ENCODE data around the gene OSM.

DNA sequence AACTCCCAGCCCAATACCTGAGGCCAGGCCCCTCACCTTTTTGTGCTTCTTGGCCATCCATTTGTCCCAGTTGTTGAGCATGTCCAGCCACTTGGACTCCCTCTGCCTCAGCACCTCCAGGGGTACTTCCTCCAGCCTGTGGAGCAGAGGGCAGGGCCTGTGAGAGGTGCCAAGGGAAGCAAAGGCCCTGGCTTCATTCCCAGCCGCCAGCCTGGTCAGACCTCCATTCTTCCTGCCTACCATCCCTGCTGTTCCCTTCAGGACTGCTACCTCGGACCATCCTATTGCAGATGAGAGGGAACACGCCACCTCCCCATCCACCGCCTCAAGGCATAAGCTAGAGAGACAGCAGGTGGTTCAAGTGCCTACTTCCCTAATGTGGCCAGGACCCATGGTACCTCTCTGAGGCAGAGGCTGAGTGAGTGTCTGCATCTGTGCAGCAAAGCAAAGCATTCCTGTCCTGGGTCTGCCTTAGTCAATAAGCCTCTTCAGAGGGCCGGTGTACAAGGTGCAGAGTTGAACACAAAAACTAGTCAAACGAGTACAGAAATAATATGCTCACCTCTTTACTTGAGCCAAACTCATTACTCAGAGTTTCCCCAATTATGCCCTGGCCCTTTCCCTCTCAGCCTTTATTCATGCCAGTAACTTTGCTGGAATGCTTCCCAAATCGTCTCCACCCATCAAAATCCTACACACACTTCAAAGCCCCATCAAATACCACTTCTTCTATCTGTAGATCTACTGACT lies 38.0 kb upstream of the OSM start:
- TF ChIP-seq POLR2AphosphoS5 (IDR thresholded peaks at IDR 0.05; ENCODE audit: low read depth, low read length) (no peak), POLR2A (IDR thresholded peaks at IDR 0.05; ENCODE audit: low read depth, low read length) (no peak)

Data from GM12892 (cell line).